HCT116 (cell line): ENCODE results near the gene WWP2. TPM values are rescaled to one million over a fixed set of nuclear protein-coding genes. Genes with fewer than 3 reads are reported as not detected.

Experiments used
- ATAC-seq: fragments of 200-7000 bp; cut with Tn5 transposase; 2 replicates; pipeline ENCODE4 v1.9.1; 2020; ENCODE audit warnings: mild to moderate bottlenecking, moderate library complexity
- BruUV-seq: library from RNA; stranded (reverse); fragments of 400-500 nt; replicated peaks from 2 replicates; lab custom pipeline; 2021; lab: Mats Ljungman, UMichigan
- CTCF ChIA-PET: fragments of 300-600 bp; sonication (Branson Sonifier 250); formaldehyde crosslinking; loops from one replicate; lab custom pipeline; 2021; ENCODE audit warnings: antibody characterized with exemption; lab: Charles Lee
- POLR2A ChIA-PET: fragments of 300-600, 350-600 bp; sonication (Branson Sonifier 250); formaldehyde crosslinking; loops from one replicate; lab custom pipeline; 2021; ENCODE audit warnings: antibody characterized with exemption; lab: Charles Lee
- RAD21 ChIA-PET, 2 experiments: fragments of 300-600 bp; sonication (Branson Sonifier 250); formaldehyde crosslinking; loops; one replicate each; lab custom pipeline; 2023; ENCODE audit warnings: low total read pairs in 2 of 2; ENCODE audit not compliant: uncharacterized antibody in 2 of 2, unreplicated experiment in 2 of 2, low non-redundant PET in 1 of 2; lab: Charles Lee
- DNase-seq: peaks from one replicate; pipeline ENCODE4 v3.0.0-alpha.2; 2010; ENCODE audit warnings: low read depth, low spot score
- H2AFZ ChIP-seq: fragments of 200-600 bp; shearing (Covaris generic), sonication (generic); 2 replicates; pipeline ENCODE4 v1.6.1; 2017; ENCODE audit warnings: low read depth, mixed run types, mixed read lengths, antibody characterized with exemption, low read length; ENCODE audit not compliant: poor library complexity, severe bottlenecking
- H3K27ac ChIP-seq: 2 replicates; pipeline ENCODE4 v1.5.1; 2012; ENCODE audit warnings: low read depth, low read length
- H3K27me3 ChIP-seq: fragments of 200-600 bp; sonication (generic); 2 replicates; pipeline ENCODE4 v1.6.1; 2016; ENCODE audit warnings: mixed run types, low read length, mixed read lengths; ENCODE audit not compliant: insufficient read depth
- H3K36me3 ChIP-seq, 2 experiments: fragments of 200-500 bp in 1 of 2; fragments of 200-600 bp in 1 of 2; sonication (Bioruptor generic) in 1 of 2; sonication (generic) in 1 of 2; 2 replicates each; pipeline versions ENCODE4 v1.5.1 to v1.6.1; 2014 to 2016; ENCODE audit warnings: low read length in 2 of 2, inconsistent platforms in 1 of 2, mixed read lengths in 1 of 2, mixed run types in 1 of 2; ENCODE audit not compliant: insufficient read depth in 2 of 2, control insufficient read depth in 1 of 2
- H3K4me1 ChIP-seq, 2 experiments: fragments of 200-600 bp in 1 of 2; sonication (generic) in 1 of 2; 2 replicates each; pipeline versions ENCODE4 v1.5.1 to v1.6.1; 2012 to 2017; ENCODE audit warnings: low read length in 2 of 2, inconsistent platforms in 1 of 2, mild to moderate bottlenecking in 1 of 2, mixed read lengths in 1 of 2, mixed run types in 1 of 2, moderate library complexity in 1 of 2; ENCODE audit not compliant: insufficient read depth in 2 of 2, control insufficient read depth in 1 of 2
- H3K4me2 ChIP-seq: fragments of 200-600 bp; sonication (generic); 2 replicates; pipeline ENCODE4 v1.6.1; 2017; ENCODE audit warnings: mixed run types, low read length, mixed read lengths
- H3K4me3 ChIP-seq, 2 experiments: fragments of 200-600 bp in 1 of 2; sonication (generic) in 1 of 2; replicated peaks in 1 of 2; 2 replicates each; pipeline ENCODE4 v1.5.1; 2011 to 2016; ENCODE audit warnings: low read length in 2 of 2, control low read depth in 1 of 2, low read depth in 1 of 2, mild to moderate bottlenecking in 1 of 2, mixed read lengths in 1 of 2, mixed run types in 1 of 2
- H3K79me2 ChIP-seq: fragments of 200-600 bp; sonication (generic); 2 replicates; pipeline ENCODE4 v1.6.1; 2017; ENCODE audit warnings: mild to moderate bottlenecking, mixed run types, low read length, moderate library complexity, mixed read lengths; ENCODE audit not compliant: insufficient read depth
- H3K9ac ChIP-seq: fragments of 200-600 bp; sonication (generic); 2 replicates; pipeline ENCODE4 v1.6.1; 2016; ENCODE audit warnings: low read length, mixed read lengths
- H3K9me2 ChIP-seq: fragments of 200-600 bp; sonication (generic), shearing (Covaris generic); 2 replicates; pipeline ENCODE4 v1.6.1; 2017; ENCODE audit warnings: mixed run types, mild to moderate bottlenecking, moderate library complexity; ENCODE audit not compliant: insufficient read depth
- H3K9me3 ChIP-seq, 2 experiments: fragments of 200-500 bp in 1 of 2; fragments of 200-600 bp in 1 of 2; sonication (Bioruptor generic) in 1 of 2; sonication (generic) in 1 of 2; 2 replicates each; pipeline ENCODE4 v1.6.1; 2014 to 2017; ENCODE audit warnings: low read length in 2 of 2, mixed read lengths in 2 of 2, inconsistent platforms in 1 of 2, low read depth in 1 of 2, mild to moderate bottlenecking in 1 of 2, mixed run types in 1 of 2, moderate library complexity in 1 of 2; ENCODE audit not compliant: control insufficient read depth in 1 of 2, insufficient read depth in 1 of 2
- H4K20me1 ChIP-seq: fragments of 200-600 bp; sonication (generic), shearing (Covaris generic); 2 replicates; pipeline ENCODE4 v1.6.1; 2017; ENCODE audit warnings: mixed run types, mild to moderate bottlenecking, moderate library complexity; ENCODE audit not compliant: insufficient read depth
- CEBPB ChIP-seq: IDR thresholded peaks from 2 replicates; pipeline ENCODE4 v1.6.1; 2012; ENCODE audit warnings: low read depth
- EGR1 ChIP-seq: IDR thresholded peaks from 2 replicates; pipeline ENCODE4 v1.6.1; 2012; ENCODE audit warnings: low read depth
- ELF1 ChIP-seq: IDR thresholded peaks from 2 replicates; pipeline ENCODE4 v1.6.1; 2012; ENCODE audit warnings: low read depth, borderline replicate concordance
- EZH2 ChIP-seq: fragments of 200-600 bp; sonication (generic); IDR thresholded peaks from 2 replicates; pipeline ENCODE4 v1.6.1; 2017; ENCODE audit warnings: antibody characterized with exemption, mixed run types
- EZH2phosphoT487 ChIP-seq: fragments of 200-600 bp; IDR thresholded peaks from 2 replicates; pipeline ENCODE4 v1.6.1; 2018; ENCODE audit warnings: antibody characterized with exemption, borderline replicate concordance
- FOSL1 ChIP-seq: IDR thresholded peaks from 2 replicates; pipeline ENCODE4 v1.6.1; 2012; ENCODE audit warnings: low read depth
- JUND ChIP-seq: IDR thresholded peaks from 2 replicates; pipeline ENCODE4 v1.6.1; 2012
- MAX ChIP-seq: IDR thresholded peaks from 2 replicates; pipeline ENCODE4 v1.6.1; 2012
- POLR2A ChIP-seq: IDR thresholded peaks from 2 replicates; pipeline ENCODE4 v1.7.0; 2011; ENCODE audit warnings: borderline replicate concordance; ENCODE audit not compliant: insufficient read depth, insufficient read length; ENCODE audit errors: extremely low read depth
- RAD21 ChIP-seq: IDR thresholded peaks from 2 replicates; pipeline ENCODE4 v1.6.1; 2012; ENCODE audit warnings: low read depth, mild to moderate bottlenecking
- SIN3A ChIP-seq: IDR thresholded peaks from 2 replicates; pipeline ENCODE4 v1.6.1; 2012; ENCODE audit warnings: low read depth
- SRF ChIP-seq: IDR thresholded peaks from 2 replicates; pipeline ENCODE4 v1.6.1; 2012; ENCODE audit warnings: low read depth
- YY1 ChIP-seq: IDR thresholded peaks from 2 replicates; pipeline ENCODE4 v1.6.1; 2011; ENCODE audit warnings: low read length, low read depth, moderate library complexity, mild to moderate bottlenecking; ENCODE audit not compliant: insufficient replicate concordance; ENCODE audit errors: extremely low read depth
- ZBTB33 ChIP-seq: IDR thresholded peaks from 2 replicates; pipeline ENCODE4 v1.6.1; 2011; ENCODE audit warnings: mild to moderate bottlenecking, low read length, moderate library complexity; ENCODE audit not compliant: insufficient replicate concordance; ENCODE audit errors: extremely low read depth
- intact Hi-C: fragments of 100-400 bp; cut with micrococcal nuclease; formaldehyde crosslinking; loops from 2 replicates; pipeline ENCODE4 v1.10.0; 2022
- total RNA-seq: library from RNA; stranded (reverse); gene quantifications from one replicate; pipeline ENCODE4 v1.2.1, GENCODE V29; 2021; ENCODE audit not compliant: unreplicated experiment

Gene WWP2
- total RNA-seq, 1 experiment from 2014 or later, result 44.2 TPM

- no peak for TF ChIP-seq ZBTB33
- no peak for TF ChIP-seq SIN3A
- TF ChIP-seq CEBPB, result no peak
- no peak for TF ChIP-seq EGR1
- TF ChIP-seq MAX, result no peak
- no peak for TF ChIP-seq JUND
- no peak for TF ChIP-seq EZH2phosphoT487
Observed at GRCh38 chr16:69721441-69721957, 40.6 kb upstream of the WWP2 start (continued).

GRCh38 chr16:69724414-69724873 is 37.7 kb upstream of the WWP2 start:
- ATAC-seq, result no peak
- H3K4me2 ChIP-seq, result peak overlapping the region; percentile 81
- H4K20me1 ChIP-seq, result no peaks in the 10 kb centered on the region
- H3K27me3 ChIP-seq, result no peaks in the 10 kb centered on the region
- CTCF ChIA-PET, result interaction anchor here (1.6 kb wide), 1 partner anchor 13 kb away, joined by 6 read pairs; no protein-coding TSS in a partner anchor
- no TSS peak for BruUV-seq
- H3K36me3 ChIP-seq, result peaks cover 2 to 15% of the 10 kb centered on the region in 2 experiments; a peak in 1 of 4 replicates
- H2AFZ ChIP-seq, result no peak overlapping the region
- RAD21 ChIA-PET, result interaction anchor here in 1 of 2 experiments (0.6 kb wide), 1 partner anchor 397 kb away, joined by 4 read pairs; no protein-coding TSS in a partner anchor
- H3K27ac ChIP-seq, result peak overlapping the region; percentile 89; the same call in 1 of the 2 replicates
- no peaks in the 10 kb centered on the region for H3K9me3 ChIP-seq
- peaks cover 75% of the 10 kb centered on the region for H3K79me2 ChIP-seq
- H3K4me3 ChIP-seq, result peak overlapping the region in 1 of 2 experiments; percentile 94; a peak in 2 of 4 replicates
- H3K9me2 ChIP-seq, result no peaks in the 10 kb centered on the region
- no peak for DNase-seq
- TF ChIP-seq ELF1 (no peak), SRF (no peak), ZBTB33 (no peak), POLR2A (no peak), EZH2phosphoT487 (no peak), EZH2 (no peak), SIN3A (no peak), YY1 (no peak), RAD21 (no peak), FOSL1 (no peak)
- intact Hi-C loops, result no loop called here
- H3K4me1 ChIP-seq, result peaks cover 34 to 68% of the 10 kb centered on the region in 2 experiments
- peak overlapping the region; percentile 86 for H3K9ac ChIP-seq
- POLR2A ChIA-PET, result interaction anchor here (0.9 to 1.2 kb wide), 4 partner anchors 12 to 327 kb away, joined by 3 to 4 read pairs (median 3); partner anchors contain the start of gene NOB1
